HG03460 (cell line): ENCODE measurements around the gene CBARP.
"Not testable (repeated sequence)": the region's sequence is repeated elsewhere in the genome, so short reads cannot be mapped to it uniquely, and the experiment has no call there.

ENCODE experiments used
- ATAC-seq: cut with Tn5 transposase; IDR thresholded peaks from one replicate; pipeline ENCODE4 v1.9.1; 2021; ENCODE audit not compliant: unreplicated experiment

CBARP gene

GRCh38 chr19:1214299-1214861, 23.4 kb downstream of the CBARP start:
- no peak for ATAC-seq

DNA sequence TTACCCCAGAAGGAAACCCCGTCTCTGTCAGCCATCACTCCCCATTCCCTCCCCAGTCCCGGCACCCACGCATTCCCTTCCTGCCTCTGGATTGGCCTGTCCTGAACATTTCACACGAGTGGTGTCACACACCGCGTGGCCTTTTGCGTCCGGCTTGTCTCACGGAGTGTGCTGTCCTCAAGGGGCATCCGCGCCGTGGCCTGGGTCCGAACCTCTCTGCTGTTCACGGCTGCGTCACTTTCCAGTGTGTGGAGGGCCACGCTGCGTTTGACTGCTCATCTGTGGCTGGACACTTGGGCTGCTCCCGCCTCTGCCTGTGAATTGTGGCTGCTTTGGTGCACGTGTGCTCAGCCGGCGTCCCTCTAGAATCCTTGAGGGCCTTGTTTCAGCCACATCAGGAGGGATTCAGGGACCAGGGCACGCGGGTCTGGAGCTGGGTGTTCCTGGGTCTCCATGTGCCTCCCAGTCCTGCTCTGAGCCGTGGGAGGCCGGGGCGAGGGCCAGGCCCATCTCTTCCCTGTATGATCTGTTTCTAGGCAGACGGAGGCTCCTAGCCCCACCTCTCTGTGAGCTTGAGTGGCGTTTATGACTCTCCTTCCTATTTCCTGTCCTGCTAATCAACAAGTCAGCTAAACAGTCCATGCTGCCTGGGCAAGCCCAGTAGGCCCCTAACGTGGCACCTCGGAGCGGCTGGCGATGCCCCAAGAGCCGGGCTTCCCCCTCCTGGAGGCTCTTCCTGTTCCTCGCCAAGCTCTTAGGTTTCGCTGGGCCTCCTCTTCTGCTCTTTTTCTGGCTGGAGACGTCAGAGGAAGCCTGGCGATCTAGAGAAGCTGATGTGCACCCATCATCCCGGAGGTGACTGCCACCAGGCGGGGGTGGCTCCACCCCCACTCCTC, 24.2 kb downstream of the CBARP start:
- no peak for ATAC-seq

- no peak for ATAC-seq
Observed at GRCh38 chr19:1211494-1212234, 26.1 kb downstream of the CBARP start.

DNA sequence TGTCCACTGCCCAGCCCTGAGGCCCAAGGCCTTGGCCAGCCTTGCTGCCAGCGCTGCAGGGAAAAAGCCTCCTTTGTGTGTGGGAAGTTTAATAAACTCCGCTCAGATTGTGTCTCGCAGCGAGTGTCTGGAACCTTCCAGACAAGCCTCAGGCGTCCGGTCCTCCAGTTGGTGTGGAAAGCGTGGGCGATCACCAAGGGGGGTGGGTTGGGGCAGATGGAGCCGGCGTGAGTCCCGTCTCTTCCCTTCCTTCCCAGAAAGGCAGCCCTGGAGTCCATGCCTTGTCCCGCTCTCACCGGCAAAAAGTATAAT, 27.6 kb downstream of the CBARP start:
- no peak for ATAC-seq

DNA sequence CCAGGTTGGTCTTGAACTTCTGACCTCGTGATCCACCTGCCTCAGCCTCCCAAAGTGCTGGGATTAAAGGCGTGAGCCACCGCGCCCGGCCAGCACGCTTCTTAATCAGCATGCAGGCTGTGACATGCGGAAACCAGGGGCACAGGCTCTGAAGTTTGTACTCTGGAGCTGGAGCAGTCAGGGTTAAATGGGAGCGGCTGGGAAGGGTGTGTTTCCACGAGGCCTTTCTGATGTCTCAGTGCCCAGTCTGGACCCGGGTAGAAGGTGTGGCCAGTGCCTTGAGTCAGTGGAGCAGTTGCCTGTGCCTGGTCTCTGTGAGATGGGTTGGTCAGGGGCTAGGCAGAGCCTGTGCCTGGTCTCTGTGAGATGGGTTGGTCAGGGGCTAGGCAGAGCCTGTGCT, 29.0 kb downstream of the CBARP start:
- not testable (repeated sequence) for ATAC-seq

DNA sequence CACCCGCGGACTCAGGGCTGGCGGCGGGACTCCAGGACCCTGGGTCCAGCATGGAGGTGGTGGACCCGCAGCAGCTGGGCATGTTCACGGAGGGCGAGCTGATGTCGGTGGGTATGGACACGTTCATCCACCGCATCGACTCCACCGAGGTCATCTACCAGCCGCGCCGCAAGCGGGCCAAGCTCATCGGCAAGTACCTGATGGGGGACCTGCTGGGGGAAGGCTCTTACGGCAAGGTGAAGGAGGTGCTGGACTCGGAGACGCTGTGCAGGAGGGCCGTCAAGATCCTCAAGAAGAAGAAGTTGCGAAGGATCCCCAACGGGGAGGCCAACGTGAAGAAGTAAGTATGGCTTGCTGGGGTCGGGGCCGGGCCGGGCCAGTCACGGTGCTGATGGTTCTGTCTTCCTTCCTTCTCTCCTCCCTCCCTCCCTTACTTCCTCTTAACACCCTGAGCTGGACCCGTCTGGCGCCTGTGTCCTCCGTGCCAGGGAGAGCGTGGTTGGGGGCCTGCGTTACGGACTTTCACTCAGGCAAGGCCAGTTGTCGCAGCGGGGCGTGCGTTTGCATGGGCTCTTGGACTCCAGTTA, 30.8 kb downstream of the CBARP start:
- ATAC-seq = no peak

DNA sequence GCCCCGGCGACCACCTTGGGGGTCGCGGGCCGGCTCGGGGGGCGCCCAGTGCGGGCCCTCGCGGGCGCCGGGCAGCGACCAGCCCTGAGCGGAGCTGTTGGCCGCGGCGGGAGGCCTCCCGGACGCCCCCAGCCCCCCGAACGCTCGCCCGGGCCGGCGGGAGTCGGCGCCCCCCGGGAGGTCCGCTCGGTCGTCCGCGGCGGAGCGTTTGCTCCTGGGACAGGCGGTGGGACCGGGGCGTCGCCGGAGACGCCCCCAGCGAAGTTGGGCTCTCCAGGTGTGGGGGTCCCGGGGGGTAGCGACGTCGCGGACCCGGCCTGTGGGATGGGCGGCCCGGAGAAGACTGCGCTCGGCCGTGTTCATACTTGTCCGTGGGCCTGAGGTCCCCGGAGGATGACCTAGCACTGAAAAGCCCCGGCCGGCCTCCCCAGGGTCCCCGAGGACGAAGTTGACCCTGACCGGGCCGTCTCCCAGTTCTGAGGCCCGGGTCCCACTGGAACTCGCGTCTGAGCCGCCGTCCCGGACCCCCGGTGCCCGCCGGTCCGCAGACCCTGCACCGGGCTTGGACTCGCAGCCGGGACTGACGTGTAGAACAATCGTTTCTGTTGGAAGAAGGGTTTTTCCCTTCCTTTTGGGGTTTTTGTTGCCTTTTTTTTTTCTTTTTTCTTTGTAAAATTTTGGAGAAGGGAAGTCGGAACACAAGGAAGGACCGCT, 31.5 kb downstream of the CBARP start:
- ATAC-seq = no peak

DNA sequence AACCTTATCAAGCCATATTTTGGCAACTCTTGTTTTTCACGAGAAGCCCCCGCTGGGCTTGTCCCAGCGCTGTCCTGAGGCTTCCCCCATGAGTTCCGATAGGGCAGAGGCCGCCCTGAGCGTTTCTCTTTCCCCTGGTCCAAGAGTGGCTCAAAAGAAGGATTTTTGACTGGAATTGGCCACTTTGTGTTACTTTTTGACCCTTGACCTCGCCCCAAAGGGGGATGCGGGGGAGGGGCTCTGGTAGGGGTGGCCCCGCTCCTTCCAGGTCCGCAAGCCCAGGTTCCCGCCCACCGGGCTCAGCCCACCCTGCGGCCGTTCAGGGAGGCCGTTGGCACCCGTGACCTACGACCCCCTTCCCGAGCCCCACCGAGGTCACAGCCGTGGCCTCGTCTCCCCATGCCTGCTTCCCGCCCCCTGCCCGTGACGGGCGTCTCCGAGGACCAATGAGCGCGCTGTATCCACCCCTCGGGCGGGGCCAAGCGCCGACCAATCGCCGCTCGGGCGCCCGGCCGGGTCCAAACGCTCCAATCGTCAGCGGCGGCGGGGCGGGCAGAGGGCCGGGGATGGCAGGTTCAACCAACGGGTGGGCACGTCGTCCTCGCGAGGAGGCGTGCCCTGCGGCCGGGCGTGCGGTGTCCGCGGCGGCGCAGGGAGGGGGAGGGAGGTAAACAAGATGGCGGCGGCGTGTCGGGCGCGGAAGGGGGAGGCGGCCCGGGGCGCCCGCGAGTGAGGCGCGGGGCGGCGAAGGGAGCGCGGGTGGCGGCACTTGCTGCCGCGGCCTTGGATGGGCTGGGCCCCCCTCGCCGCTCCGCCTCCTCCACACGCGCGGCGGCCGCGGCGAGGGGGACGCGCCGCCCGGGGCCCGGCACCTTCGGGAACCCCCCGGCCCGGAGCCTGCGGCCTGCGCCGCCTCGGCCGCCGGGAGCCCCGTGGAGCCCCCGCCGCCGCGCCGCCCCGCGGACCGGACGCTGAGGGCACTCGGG, 32.4 kb downstream of the CBARP start, which contains the start of gene STK11:
STK11 (plus strand) TSS at position 665 of the 986 bp plus-strand sequence. CDS start 1,136 bp downstream, outside the sequence.
- ATAC-seq = peak; percentile 78

- ATAC-seq = not testable (repeated sequence)
Observed at GRCh38 chr19:1200614-1201013, 37.2 kb downstream of the CBARP start.

- ATAC-seq = no peak
Observed at GRCh38 chr19:1199531-1199930, 38.3 kb downstream of the CBARP start.

DNA sequence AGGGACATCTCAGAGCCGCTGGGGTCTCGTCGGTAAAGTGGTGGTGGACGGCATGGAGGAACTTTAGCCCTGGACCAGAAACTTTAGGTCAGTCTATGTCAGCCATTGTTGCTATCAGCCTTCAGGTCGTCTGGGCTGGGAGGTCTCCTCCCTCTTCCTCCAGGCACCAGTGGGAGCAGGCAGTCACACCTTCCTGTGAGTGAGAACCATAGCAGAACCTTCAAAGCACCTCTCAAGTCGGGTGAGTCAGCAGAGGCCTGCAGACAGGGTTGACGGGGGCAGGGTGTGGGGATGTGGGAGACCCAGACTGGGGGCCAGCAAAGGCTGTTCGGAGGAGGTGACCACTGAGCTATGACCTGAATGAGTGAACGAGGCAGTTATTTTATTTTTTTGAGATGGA, 48.4 kb downstream of the CBARP start:
- ATAC-seq = no peak

DNA sequence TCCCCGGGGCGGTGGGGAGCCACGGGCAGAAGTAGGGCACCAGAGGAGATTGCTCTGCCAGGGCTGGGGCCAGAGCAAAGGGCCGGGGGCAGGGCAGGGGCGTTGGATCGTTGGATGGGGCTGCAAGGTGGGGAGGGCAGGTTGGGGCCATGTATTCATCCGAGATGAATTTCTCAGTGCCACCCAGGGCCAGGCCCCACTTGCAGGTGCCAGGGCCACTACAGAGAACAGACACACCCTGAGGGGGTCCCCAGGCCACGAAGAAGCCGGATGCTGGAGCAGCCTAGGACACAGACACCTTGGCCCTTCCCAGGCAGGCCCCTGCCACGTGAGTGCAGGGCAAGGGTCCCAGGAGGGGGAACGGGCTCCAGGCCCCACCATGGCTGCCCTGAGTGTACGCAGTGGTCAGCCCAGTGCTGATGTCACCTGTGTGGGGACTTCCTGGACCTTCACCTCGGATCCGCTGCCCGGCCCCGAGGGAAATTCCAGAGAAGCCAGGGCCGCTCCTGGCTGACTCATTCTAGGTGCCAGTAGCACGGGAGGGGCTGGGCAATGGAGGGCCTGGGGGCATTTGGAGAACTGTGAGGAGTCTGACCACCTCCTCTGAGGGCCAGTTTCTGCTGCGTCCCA, 54.1 kb downstream of the CBARP start:
- no peak for ATAC-seq

GRCh38 chr19:1182727-1183126, 55.1 kb downstream of the CBARP start:
- ATAC-seq = no peak

DNA sequence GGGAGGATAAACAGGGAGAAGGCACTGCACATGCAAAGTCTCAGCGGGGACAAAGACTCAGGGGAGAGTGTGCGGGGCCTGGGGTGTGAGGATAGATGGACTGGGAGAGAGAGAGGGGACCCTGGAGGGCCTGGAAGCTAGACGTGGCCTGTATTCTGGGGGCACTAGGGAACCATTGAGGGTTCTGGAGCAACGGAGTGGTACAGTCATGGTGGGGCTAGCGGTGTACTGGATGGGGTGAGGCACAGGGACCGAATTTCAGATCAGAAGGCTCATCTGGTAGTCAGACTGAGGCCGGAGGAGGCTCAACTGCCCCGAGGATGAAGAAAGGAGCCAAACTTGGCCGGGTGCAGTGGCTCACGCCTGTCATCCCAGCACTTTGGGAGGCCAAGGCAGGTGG, 55.7 kb downstream of the CBARP start:
- no peak for ATAC-seq

DNA sequence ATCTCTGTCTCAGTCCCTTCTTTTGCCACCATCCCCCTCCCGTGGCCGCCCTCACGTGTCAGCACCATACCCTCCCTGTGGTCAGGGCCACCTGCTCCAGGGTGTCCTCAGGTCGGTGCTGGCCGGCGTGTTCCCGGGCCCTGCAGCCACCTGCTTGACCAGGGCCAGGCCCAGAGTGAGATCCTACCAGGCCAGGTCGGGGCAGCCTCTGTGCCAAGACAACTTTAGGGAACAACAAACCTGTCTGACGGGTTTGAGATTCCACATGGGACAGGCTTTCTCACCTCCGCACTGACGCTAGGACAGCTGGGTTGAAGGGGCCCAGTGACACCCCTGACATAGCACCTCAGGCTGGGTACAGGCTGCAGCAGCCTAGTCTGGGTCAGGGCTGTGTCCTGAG, 56.2 kb downstream of the CBARP start:
- no peak for ATAC-seq
